ENCODE data around the gene TTBK2.

GRCh38 chr15:42921342-42921731, 759 bp upstream of the TTBK2 start:
- TF ChIP-seq CTCF (conservative IDR thresholded peaks at IDR 0.05; ENCODE audit: low read length): no peak
- TF ChIP-seq EZH2phosphoT487 (IDR thresholded peaks at IDR 0.05; ENCODE audit: borderline replicate concordance, low read depth, low read length): no peak

All from OCI-LY7 (cell line).